ENCODE measurements around the gene HAP1.

DNA sequence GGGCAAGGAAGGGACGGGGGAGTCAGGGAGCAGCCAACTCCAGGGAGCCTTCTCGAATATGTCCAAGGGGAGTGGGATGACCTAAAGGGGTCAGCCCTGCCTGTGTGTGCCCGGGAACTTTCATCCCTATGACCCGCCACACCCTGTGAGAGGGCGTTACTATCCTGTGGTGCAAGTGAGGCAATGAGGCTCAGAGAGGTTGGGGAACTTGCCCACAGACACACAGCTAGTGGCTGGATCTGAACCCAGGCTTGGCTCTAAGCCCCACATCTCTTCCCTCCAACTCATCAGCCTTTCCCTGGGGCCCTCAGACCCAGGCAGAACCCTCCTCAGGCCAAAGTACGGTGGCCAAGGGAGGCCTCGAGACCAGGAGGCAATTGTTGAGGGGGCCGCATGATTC is 28.9 kb upstream of the HAP1 start:
- TF ChIP-seq, protein P1, sequence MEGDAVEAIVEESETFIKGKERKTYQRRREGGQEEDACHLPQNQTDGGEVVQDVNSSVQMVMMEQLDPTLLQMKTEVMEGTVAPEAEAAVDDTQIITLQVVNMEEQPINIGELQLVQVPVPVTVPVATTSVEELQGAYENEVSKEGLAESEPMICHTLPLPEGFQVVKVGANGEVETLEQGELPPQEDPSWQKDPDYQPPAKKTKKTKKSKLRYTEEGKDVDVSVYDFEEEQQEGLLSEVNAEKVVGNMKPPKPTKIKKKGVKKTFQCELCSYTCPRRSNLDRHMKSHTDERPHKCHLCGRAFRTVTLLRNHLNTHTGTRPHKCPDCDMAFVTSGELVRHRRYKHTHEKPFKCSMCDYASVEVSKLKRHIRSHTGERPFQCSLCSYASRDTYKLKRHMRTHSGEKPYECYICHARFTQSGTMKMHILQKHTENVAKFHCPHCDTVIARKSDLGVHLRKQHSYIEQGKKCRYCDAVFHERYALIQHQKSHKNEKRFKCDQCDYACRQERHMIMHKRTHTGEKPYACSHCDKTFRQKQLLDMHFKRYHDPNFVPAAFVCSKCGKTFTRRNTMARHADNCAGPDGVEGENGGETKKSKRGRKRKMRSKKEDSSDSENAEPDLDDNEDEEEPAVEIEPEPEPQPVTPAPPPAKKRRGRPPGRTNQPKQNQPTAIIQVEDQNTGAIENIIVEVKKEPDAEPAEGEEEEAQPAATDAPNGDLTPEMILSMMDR (IDR thresholded peaks at IDR 0.05) = no peak
- no peak for TF ChIP-seq POLR2AphosphoS5 (IDR thresholded peaks at IDR 0.05; ENCODE audit: insufficient read depth in 1 of 2, low read depth in 1 of 2)
